H9 (cell line): ENCODE results near the gene GNRHR. TPM values are rescaled to one million over a fixed set of nuclear protein-coding genes. Genes with fewer than 3 reads are reported as not detected.

Experiments
- DNase-seq: peaks from one replicate; pipeline ENCODE4 v3.0.0-alpha.2; 2017
- H2AFZ ChIP-seq: one replicate; pipeline ENCODE4 v1.6.1; 2013; ENCODE audit warnings: mild to moderate bottlenecking, low read length, control low read depth, moderate library complexity
- H2AK5ac ChIP-seq: 2 replicates; pipeline ENCODE4 v1.6.1; 2013; ENCODE audit warnings: low read length, control low read depth, mixed read lengths; ENCODE audit not compliant: insufficient read length
- H2BK120ac ChIP-seq: one replicate; pipeline ENCODE4 v1.6.1; 2013; ENCODE audit warnings: low read depth, mild to moderate bottlenecking, low read length, control low read depth, inconsistent platforms; ENCODE audit not compliant: poor library complexity, severe bottlenecking
- H2BK12ac ChIP-seq: 2 replicates; pipeline ENCODE4 v1.6.1; 2013; ENCODE audit warnings: low read length, control low read depth, mixed read lengths, low read depth; ENCODE audit not compliant: insufficient read length
- H2BK15ac ChIP-seq: 2 replicates; pipeline ENCODE4 v1.6.1; 2013; ENCODE audit warnings: low read depth, low read length, control low read depth
- H2BK20ac ChIP-seq: one replicate; pipeline ENCODE4 v1.6.1; 2013; ENCODE audit warnings: low read depth, mild to moderate bottlenecking, low read length, control low read depth, inconsistent platforms; ENCODE audit not compliant: poor library complexity, severe bottlenecking
- H2BK5ac ChIP-seq: 2 replicates; pipeline ENCODE4 v1.6.1; 2013; ENCODE audit warnings: low read length, control low read depth, mixed read lengths; ENCODE audit not compliant: insufficient read length
- H3K14ac ChIP-seq: 2 replicates; pipeline ENCODE4 v1.6.1; 2013; ENCODE audit warnings: low read length, control low read depth; ENCODE audit not compliant: insufficient read depth
- H3K18ac ChIP-seq: 2 replicates; pipeline ENCODE4 v1.6.1; 2013; ENCODE audit warnings: low read depth, mild to moderate bottlenecking, mixed read lengths, low read length, control low read depth; ENCODE audit not compliant: insufficient read length
- H3K23ac ChIP-seq: 2 replicates; pipeline ENCODE4 v1.6.1; 2013; ENCODE audit warnings: low read length, control low read depth, mixed read lengths, low read depth; ENCODE audit not compliant: insufficient read length
- H3K23me2 ChIP-seq: 2 replicates; pipeline ENCODE4 v1.6.1; 2013; ENCODE audit warnings: low read depth, mild to moderate bottlenecking, mixed read lengths, low read length, control low read depth; ENCODE audit not compliant: insufficient read length, poor library complexity, severe bottlenecking
- H3K27ac ChIP-seq: 2 replicates; pipeline ENCODE4 v1.5.1; 2013; ENCODE audit warnings: low read length, control low read depth, mixed read lengths, low read depth; ENCODE audit not compliant: insufficient read length
- H3K27me3 ChIP-seq: 2 replicates; pipeline ENCODE4 v1.6.1; 2013; ENCODE audit warnings: low read length, control low read depth, inconsistent platforms; ENCODE audit not compliant: insufficient read depth
- H3K4ac ChIP-seq: 2 replicates; pipeline ENCODE4 v1.6.1; 2013; ENCODE audit warnings: low read depth, mild to moderate bottlenecking, control low read depth, inconsistent platforms, low read length, moderate library complexity
- H3K4me1 ChIP-seq: 2 replicates; pipeline ENCODE4 v1.6.1; 2013; ENCODE audit warnings: low read length, control low read depth, inconsistent platforms; ENCODE audit not compliant: insufficient read depth
- H3K4me2 ChIP-seq: 2 replicates; pipeline ENCODE4 v1.6.1; 2013; ENCODE audit warnings: low read length, control low read depth, mixed read lengths; ENCODE audit not compliant: insufficient read length, insufficient read depth
- H3K56ac ChIP-seq: 2 replicates; pipeline ENCODE4 v1.6.1; 2013; ENCODE audit warnings: low read depth, mild to moderate bottlenecking, mixed read lengths, low read length, control low read depth; ENCODE audit not compliant: insufficient read length
- H3K79me1 ChIP-seq: 2 replicates; pipeline ENCODE4 v1.6.1; 2013; ENCODE audit warnings: low read depth, mild to moderate bottlenecking, moderate library complexity, low read length, control low read depth, inconsistent platforms; ENCODE audit not compliant: insufficient read depth, poor library complexity, severe bottlenecking
- H3K79me2 ChIP-seq: 2 replicates; pipeline ENCODE4 v1.6.1; 2013; ENCODE audit warnings: low read length, control low read depth, inconsistent platforms; ENCODE audit not compliant: insufficient read depth
- H3K9ac ChIP-seq: 2 replicates; pipeline ENCODE4 v1.6.1; 2013; ENCODE audit warnings: low read length, control low read depth, mixed read lengths; ENCODE audit not compliant: insufficient read length; ENCODE audit errors: extremely low read depth
- H3K9me3 ChIP-seq: one replicate; pipeline ENCODE4 v1.6.1; 2013; ENCODE audit warnings: low read depth, low read length, inconsistent platforms; ENCODE audit not compliant: control insufficient read depth
- H3T11ph ChIP-seq: one replicate; pipeline ENCODE4 v1.6.1; 2013; ENCODE audit warnings: mild to moderate bottlenecking, low read length, control low read depth, inconsistent platforms
- H4K20me1 ChIP-seq: one replicate; pipeline ENCODE4 v1.6.1; 2013; ENCODE audit not compliant: control insufficient read depth, insufficient read length, insufficient read depth
- H4K5ac ChIP-seq: 2 replicates; pipeline ENCODE4 v1.6.1; 2013; ENCODE audit warnings: low read depth, mild to moderate bottlenecking, mixed read lengths, low read length, control low read depth; ENCODE audit not compliant: insufficient read length
- H4K8ac ChIP-seq: replicated peaks from 2 replicates; pipeline ENCODE4 v1.6.1; 2013; ENCODE audit warnings: low read length, control low read depth, mixed read lengths, low read depth; ENCODE audit not compliant: insufficient read length
- H4K91ac ChIP-seq: 2 replicates; pipeline ENCODE4 v1.6.1; 2013; ENCODE audit warnings: low read depth, mild to moderate bottlenecking, moderate library complexity, mixed read lengths, low read length, control low read depth; ENCODE audit not compliant: insufficient read length
- H3K27ac Mint-ChIP-seq, 3 experiments: 2 replicates in 2 of 3; 3 replicates in 1 of 3; pipeline ENCODE4 v1.8.0; 2020 to 2021; ENCODE audit warnings: mixed read lengths in 3 of 3, mild to moderate bottlenecking in 1 of 3, moderate library complexity in 1 of 3
- H3K27me3 Mint-ChIP-seq: 2 replicates; pipeline ENCODE4 v1.8.0; 2021; ENCODE audit warnings: low read depth, mild to moderate bottlenecking, moderate library complexity, mixed read lengths
- H3K36me3 Mint-ChIP-seq, 3 experiments: 2 replicates in 2 of 3; 3 replicates in 1 of 3; pipeline ENCODE4 v1.8.0; 2020 to 2021; ENCODE audit warnings: low read depth in 3 of 3, mixed read lengths in 3 of 3; ENCODE audit not compliant: insufficient read depth in 1 of 3
- H3K4me1 Mint-ChIP-seq, 2 experiments: 2 replicates each; pipeline ENCODE4 v1.8.0; 2020; ENCODE audit warnings: mixed read lengths in 2 of 2
- H3K4me3 Mint-ChIP-seq, 2 experiments: 2 replicates in 1 of 2; 3 replicates in 1 of 2; pipeline ENCODE4 v1.8.0; 2020 to 2021; ENCODE audit warnings: mild to moderate bottlenecking in 2 of 2, mixed read lengths in 2 of 2, moderate library complexity in 1 of 2
- H3K9me3 Mint-ChIP-seq, 2 experiments: 2 replicates in 1 of 2; 3 replicates in 1 of 2; pipeline ENCODE4 v1.8.0; 2020; ENCODE audit warnings: mild to moderate bottlenecking in 2 of 2, mixed read lengths in 2 of 2, moderate library complexity in 1 of 2
- WGBS: extraction: QIAGEN DNeasy Blood & Tissue Kit; methylation state at CpG from one replicate; pipeline ENCODE4 v1.1.7; 2013; ENCODE audit warnings: missing lambda C conversion rate, low lambda C conversion rate, mixed read lengths; ENCODE audit not compliant: insufficient read length; ENCODE audit errors: extremely low coverage; 5-methylcytosine and 5-hydroxymethylcytosine counted together
- total RNA-seq: library from RNA; stranded (reverse); gene quantifications from 2 replicates; pipeline ENCODE4 v1.2.1, GENCODE V29; 2021
- TF ChIP-seq, protein P1 (sequence below): fragments of 200-600 bp; sonication (generic); conservative IDR thresholded peaks from 3 replicates; pipeline ENCODE4 v1.8.0; 2021; ENCODE audit warnings: antibody characterized with exemption, mild to moderate bottlenecking

GNRHR gene
- total RNA-seq, 1 experiment from 2014 or later = not detected

DNA sequence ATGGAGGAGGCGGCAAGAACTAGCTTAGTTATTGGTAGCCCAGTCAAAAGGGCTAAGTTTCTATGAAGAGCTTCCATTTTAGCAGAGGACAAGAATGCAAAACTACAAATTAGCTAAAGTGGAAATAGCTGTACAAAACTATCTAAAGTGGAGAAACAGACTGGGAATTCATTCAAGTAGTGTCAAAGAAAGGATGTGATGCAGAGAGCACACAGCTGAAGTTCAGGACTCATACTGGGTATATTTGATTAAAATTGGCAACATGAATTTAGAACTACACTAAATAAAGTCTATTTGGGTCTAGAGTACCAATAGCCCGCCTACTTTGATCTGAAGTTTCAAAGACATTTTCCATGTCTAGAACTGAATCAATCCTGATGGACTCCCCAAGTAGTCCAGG lies 33.1 kb upstream of the GNRHR start:
- H3K4me1 Mint-ChIP-seq = no peaks in the 10 kb centered on the region
- Histone ChIP-seq H2BK12ac (no peak overlapping the region), H3K4me2 (no peak overlapping the region), H3K79me2 (no peaks in the 10 kb centered on the region), H3K4me1 (no peaks in the 10 kb centered on the region), H2AFZ (no peak overlapping the region), H2BK15ac (no peak overlapping the region), H3K56ac (no peak overlapping the region), H2BK20ac (no peak overlapping the region), H3K14ac (no peak overlapping the region), H3K27ac (no peak overlapping the region), H3K9me3 (no peaks in the 10 kb centered on the region), H4K8ac (no peak overlapping the region), H3K4ac (no peak overlapping the region), H3K27me3 (no peaks in the 10 kb centered on the region), H2BK5ac (no peak overlapping the region), H4K91ac (no peak overlapping the region), H3K18ac (no peak overlapping the region), H3T11ph (no peak overlapping the region), H2BK120ac (no peak overlapping the region), H3K23me2 (no peaks in the 10 kb centered on the region), H3K23ac (no peak overlapping the region), H2AK5ac (no peak overlapping the region), H4K5ac (no peak overlapping the region), H3K9ac (no peak overlapping the region), H4K20me1 (no peaks in the 10 kb centered on the region), H3K79me1 (no peaks in the 10 kb centered on the region)
- no peaks in the 10 kb centered on the region for H3K36me3 Mint-ChIP-seq
- TF ChIP-seq, protein P1, sequence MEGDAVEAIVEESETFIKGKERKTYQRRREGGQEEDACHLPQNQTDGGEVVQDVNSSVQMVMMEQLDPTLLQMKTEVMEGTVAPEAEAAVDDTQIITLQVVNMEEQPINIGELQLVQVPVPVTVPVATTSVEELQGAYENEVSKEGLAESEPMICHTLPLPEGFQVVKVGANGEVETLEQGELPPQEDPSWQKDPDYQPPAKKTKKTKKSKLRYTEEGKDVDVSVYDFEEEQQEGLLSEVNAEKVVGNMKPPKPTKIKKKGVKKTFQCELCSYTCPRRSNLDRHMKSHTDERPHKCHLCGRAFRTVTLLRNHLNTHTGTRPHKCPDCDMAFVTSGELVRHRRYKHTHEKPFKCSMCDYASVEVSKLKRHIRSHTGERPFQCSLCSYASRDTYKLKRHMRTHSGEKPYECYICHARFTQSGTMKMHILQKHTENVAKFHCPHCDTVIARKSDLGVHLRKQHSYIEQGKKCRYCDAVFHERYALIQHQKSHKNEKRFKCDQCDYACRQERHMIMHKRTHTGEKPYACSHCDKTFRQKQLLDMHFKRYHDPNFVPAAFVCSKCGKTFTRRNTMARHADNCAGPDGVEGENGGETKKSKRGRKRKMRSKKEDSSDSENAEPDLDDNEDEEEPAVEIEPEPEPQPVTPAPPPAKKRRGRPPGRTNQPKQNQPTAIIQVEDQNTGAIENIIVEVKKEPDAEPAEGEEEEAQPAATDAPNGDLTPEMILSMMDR = no peak
- H3K27me3 Mint-ChIP-seq = no peaks in the 10 kb centered on the region
- H3K27ac Mint-ChIP-seq = peak overlapping the region in 1 of 3 experiments; percentile 42; a peak in 1 of 7 replicates
- no peaks in the 10 kb centered on the region for H3K9me3 Mint-ChIP-seq
- DNase-seq = no peak
- no CpG with 5 or more reads among the region's 2 CpGs for WGBS
- no peak overlapping the region for H3K4me3 Mint-ChIP-seq
